ENCODE measurements around the gene FOXC1. TPM values are rescaled to one million over a fixed set of nuclear protein-coding genes. Genes with fewer than 3 reads are reported as not detected.

FOXC1 gene
- total and polyA plus RNA-seq, 2 of the 13 experiments (the other 11 are each of a cell fraction or from before 2014, with no cell fraction given), result 0.44 to 0.55 TPM

DNA sequence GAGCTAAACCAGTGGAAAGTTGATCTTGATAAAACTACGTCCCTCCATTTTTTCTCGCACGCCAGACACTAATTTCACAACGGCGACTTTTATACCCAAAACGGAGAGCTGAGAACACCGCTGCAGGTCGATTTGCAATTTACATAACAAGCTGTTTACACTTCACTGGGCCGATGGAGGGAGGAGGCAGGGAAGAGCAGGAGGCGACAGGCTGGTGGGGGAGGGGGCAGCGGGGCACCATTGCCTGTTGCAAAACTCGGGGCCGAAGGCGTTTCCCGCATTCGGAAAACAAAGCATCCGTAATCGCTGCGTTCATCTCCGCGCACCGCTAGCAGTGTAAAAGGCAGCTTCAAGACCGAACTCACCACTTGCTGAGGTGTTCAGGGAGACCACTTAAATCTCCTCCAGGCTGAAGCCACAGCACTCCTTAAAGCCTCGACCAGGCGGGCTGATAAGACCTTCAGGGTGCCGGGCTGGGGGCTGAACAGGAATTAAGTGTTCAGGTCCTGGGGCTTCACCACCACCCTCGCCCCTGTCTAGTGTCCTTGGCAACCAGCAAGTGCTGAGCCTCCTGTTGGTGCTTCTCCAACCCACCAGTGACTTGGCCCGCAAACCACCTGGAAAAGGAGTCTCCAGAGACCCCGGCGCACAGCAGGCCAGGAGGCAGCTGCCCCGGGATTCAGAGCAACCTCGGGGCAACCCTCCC lies 2.0 kb upstream of the FOXC1 start (continued):
- TF ChIP-seq CEBPG (CRISPR knock-in tag; IDR thresholded peaks at IDR 0.05) (peak; percentile 72), ZNF33A (CRISPR knock-in tag; IDR thresholded peaks at IDR 0.05; ENCODE audit: borderline replicate concordance) (no peak), FOXP4 (CRISPR knock-in tag; IDR thresholded peaks at IDR 0.05) (peak; percentile 65), ZNF484 (CRISPR knock-in tag; IDR thresholded peaks at IDR 0.05; ENCODE audit: borderline replicate concordance, low read depth) (no peak), HMG20B (CRISPR knock-in tag; conservative IDR thresholded peaks at IDR 0.05) (0 out of 2 replicates have a peak, but pooled peaks have one; percentile 24), SALL1 (CRISPR knock-in tag; IDR thresholded peaks at IDR 0.05) (peak; percentile 74), KMT2A (CRISPR knock-in tag; IDR thresholded peaks at IDR 0.05) (peak; percentile 30; the same call in 1 of the 2 replicates), ZNF781 (CRISPR knock-in tag; IDR thresholded peaks at IDR 0.05; ENCODE audit: borderline replicate concordance, not compliant biosample characterization) (peak; percentile 69), GABPB1 (CRISPR knock-in tag; IDR thresholded peaks at IDR 0.05) (peak; percentile 50), HBP1 (CRISPR knock-in tag; IDR thresholded peaks at IDR 0.05; ENCODE audit: low read depth) (peak; percentile 61; the same call in 1 of the 2 replicates), ZNF703 (CRISPR knock-in tag; IDR thresholded peaks at IDR 0.05; ENCODE audit: borderline replicate concordance) (no peak; the same call in 1 of the 2 replicates), ZNF749 (CRISPR knock-in tag; IDR thresholded peaks at IDR 0.05; ENCODE audit: borderline replicate concordance) (no peak), KDM1A (CRISPR knock-in tag; IDR thresholded peaks at IDR 0.05) (no peak), ERF (CRISPR knock-in tag; IDR thresholded peaks at IDR 0.05) (0 out of 2 replicates have a peak, but pooled peaks have one; percentile 23)
- TF ChIP-seq, protein P1, sequence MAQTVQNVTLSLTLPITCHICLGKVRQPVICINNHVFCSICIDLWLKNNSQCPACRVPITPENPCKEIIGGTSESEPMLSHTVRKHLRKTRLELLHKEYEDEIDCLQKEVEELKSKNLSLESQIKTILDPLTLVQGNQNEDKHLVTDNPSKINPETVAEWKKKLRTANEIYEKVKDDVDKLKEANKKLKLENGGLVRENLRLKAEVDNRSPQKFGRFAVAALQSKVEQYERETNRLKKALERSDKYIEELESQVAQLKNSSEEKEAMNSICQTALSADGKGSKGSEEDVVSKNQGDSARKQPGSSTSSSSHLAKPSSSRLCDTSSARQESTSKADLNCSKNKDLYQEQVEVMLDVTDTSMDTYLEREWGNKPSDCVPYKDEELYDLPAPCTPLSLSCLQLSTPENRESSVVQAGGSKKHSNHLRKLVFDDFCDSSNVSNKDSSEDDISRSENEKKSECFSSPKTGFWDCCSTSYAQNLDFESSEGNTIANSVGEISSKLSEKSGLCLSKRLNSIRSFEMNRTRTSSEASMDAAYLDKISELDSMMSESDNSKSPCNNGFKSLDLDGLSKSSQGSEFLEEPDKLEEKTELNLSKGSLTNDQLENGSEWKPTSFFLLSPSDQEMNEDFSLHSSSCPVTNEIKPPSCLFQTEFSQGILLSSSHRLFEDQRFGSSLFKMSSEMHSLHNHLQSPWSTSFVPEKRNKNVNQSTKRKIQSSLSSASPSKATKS (CRISPR knock-in tag; IDR thresholded peaks at IDR 0.05), result peak; percentile 77; the same call in 1 of the 2 replicates
- TF ChIP-seq, protein P2, sequence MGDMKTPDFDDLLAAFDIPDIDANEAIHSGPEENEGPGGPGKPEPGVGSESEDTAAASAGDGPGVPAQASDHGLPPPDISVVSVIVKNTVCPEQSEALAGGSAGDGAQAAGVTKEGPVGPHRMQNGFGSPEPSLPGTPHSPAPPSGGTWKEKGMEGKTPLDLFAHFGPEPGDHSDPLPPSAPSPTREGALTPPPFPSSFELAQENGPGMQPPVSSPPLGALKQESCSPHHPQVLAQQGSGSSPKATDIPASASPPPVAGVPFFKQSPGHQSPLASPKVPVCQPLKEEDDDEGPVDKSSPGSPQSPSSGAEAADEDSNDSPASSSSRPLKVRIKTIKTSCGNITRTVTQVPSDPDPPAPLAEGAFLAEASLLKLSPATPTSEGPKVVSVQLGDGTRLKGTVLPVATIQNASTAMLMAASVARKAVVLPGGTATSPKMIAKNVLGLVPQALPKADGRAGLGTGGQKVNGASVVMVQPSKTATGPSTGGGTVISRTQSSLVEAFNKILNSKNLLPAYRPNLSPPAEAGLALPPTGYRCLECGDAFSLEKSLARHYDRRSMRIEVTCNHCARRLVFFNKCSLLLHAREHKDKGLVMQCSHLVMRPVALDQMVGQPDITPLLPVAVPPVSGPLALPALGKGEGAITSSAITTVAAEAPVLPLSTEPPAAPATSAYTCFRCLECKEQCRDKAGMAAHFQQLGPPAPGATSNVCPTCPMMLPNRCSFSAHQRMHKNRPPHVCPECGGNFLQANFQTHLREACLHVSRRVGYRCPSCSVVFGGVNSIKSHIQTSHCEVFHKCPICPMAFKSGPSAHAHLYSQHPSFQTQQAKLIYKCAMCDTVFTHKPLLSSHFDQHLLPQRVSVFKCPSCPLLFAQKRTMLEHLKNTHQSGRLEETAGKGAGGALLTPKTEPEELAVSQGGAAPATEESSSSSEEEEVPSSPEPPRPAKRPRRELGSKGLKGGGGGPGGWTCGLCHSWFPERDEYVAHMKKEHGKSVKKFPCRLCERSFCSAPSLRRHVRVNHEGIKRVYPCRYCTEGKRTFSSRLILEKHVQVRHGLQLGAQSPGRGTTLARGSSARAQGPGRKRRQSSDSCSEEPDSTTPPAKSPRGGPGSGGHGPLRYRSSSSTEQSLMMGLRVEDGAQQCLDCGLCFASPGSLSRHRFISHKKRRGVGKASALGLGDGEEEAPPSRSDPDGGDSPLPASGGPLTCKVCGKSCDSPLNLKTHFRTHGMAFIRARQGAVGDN (CRISPR knock-in tag; IDR thresholded peaks at IDR 0.05), result peak; percentile 25
- TF ChIP-seq, protein P3, sequence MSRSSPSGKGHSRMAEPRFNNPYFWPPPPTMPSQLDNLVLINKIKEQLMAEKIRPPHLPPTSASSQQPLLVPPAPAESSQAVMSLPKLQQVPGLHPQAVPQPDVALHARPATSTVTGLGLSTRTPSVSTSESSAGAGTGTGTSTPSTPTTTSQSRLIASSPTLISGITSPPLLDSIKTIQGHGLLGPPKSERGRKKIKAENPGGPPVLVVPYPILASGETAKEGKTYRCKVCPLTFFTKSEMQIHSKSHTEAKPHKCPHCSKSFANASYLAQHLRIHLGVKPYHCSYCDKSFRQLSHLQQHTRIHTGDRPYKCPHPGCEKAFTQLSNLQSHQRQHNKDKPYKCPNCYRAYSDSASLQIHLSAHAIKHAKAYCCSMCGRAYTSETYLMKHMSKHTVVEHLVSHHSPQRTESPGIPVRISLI (CRISPR knock-in tag; IDR thresholded peaks at IDR 0.05; ENCODE audit: borderline replicate concordance), result 0 out of 2 replicates have a peak, but pooled peaks have one; percentile 22

Measured in HepG2 (cell line).